WTC11 (cell line): Measurements from ENCODE around the gene ANKRD24.

Experiments
- EMX1 ChIP-seq: fragments of 250-450 bp; sonication (Bioruptor Pico); IDR thresholded peaks from 2 replicates; pipeline ENCODE4 v1.8.0; 2021; ENCODE audit warnings: mild to moderate bottlenecking
- FOXJ3 ChIP-seq: sonication (generic); formaldehyde crosslinking; IDR thresholded peaks from 2 replicates; pipeline ENCODE4 v1.9.0; 2021; ENCODE audit warnings: missing genetic modification reagents, mild to moderate bottlenecking, borderline replicate concordance
- JUN ChIP-seq: sonication (generic); formaldehyde crosslinking; IDR thresholded peaks from 2 replicates; pipeline ENCODE4 v1.8.0; 2023; ENCODE audit warnings: mild to moderate bottlenecking, missing genetic modification reagents
- PREB ChIP-seq: sonication (generic); formaldehyde crosslinking; IDR thresholded peaks from 2 replicates; pipeline ENCODE4 v1.8.1; 2022; ENCODE audit warnings: mild to moderate bottlenecking, missing genetic modification reagents, moderate library complexity, borderline replicate concordance
- ZNF423 ChIP-seq: fragments of 250-450 bp; sonication (Bioruptor Pico); IDR thresholded peaks from 2 replicates; pipeline ENCODE4 v2.1.2; 2022; ENCODE audit warnings: mild to moderate bottlenecking, moderate library complexity
- TF ChIP-seq, protein P1 (sequence below): fragments of 200-600 bp; IDR thresholded peaks from 2 replicates; pipeline ENCODE4 v1.8.0; 2022; ENCODE audit warnings: antibody characterized with exemption
- TF ChIP-seq, protein P2 (sequence below): fragments of 250-450 bp; sonication (Bioruptor Pico); IDR thresholded peaks from 2 replicates; pipeline ENCODE4 v1.9.0; 2021; ENCODE audit warnings: mild to moderate bottlenecking

DNA sequence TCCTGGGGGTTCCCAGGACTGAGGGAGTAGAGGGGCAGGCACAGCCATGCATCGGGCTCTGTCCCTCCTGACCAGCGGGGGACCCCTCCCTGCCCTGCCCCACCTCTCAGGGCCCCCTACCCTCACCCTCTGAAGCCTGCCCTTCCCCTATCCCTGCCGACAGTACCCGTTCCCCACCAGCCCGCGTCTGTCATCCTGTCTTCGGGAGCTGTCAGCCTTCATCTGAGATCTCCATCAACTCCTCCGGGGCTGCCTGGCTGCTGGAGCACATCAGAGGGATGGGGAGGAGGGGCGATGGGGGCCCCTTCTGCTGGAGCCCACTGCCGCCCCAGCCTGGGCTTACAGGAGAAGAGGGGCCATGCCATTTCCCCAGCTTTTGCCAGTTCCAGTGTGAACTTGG is 90.4 kb downstream of the ANKRD24 start:
- TF ChIP-seq, protein P1, sequence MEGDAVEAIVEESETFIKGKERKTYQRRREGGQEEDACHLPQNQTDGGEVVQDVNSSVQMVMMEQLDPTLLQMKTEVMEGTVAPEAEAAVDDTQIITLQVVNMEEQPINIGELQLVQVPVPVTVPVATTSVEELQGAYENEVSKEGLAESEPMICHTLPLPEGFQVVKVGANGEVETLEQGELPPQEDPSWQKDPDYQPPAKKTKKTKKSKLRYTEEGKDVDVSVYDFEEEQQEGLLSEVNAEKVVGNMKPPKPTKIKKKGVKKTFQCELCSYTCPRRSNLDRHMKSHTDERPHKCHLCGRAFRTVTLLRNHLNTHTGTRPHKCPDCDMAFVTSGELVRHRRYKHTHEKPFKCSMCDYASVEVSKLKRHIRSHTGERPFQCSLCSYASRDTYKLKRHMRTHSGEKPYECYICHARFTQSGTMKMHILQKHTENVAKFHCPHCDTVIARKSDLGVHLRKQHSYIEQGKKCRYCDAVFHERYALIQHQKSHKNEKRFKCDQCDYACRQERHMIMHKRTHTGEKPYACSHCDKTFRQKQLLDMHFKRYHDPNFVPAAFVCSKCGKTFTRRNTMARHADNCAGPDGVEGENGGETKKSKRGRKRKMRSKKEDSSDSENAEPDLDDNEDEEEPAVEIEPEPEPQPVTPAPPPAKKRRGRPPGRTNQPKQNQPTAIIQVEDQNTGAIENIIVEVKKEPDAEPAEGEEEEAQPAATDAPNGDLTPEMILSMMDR: no peak
- no peak for TF ChIP-seq PREB (CRISPR knock-in tag)
- no peak for TF ChIP-seq EMX1
- TF ChIP-seq, protein P2, sequence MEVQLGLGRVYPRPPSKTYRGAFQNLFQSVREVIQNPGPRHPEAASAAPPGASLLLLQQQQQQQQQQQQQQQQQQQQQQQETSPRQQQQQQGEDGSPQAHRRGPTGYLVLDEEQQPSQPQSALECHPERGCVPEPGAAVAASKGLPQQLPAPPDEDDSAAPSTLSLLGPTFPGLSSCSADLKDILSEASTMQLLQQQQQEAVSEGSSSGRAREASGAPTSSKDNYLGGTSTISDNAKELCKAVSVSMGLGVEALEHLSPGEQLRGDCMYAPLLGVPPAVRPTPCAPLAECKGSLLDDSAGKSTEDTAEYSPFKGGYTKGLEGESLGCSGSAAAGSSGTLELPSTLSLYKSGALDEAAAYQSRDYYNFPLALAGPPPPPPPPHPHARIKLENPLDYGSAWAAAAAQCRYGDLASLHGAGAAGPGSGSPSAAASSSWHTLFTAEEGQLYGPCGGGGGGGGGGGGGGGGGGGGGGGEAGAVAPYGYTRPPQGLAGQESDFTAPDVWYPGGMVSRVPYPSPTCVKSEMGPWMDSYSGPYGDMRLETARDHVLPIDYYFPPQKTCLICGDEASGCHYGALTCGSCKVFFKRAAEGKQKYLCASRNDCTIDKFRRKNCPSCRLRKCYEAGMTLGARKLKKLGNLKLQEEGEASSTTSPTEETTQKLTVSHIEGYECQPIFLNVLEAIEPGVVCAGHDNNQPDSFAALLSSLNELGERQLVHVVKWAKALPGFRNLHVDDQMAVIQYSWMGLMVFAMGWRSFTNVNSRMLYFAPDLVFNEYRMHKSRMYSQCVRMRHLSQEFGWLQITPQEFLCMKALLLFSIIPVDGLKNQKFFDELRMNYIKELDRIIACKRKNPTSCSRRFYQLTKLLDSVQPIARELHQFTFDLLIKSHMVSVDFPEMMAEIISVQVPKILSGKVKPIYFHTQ (CRISPR knock-in tag): no peak
- no peak for TF ChIP-seq JUN (CRISPR knock-in tag)
- TF ChIP-seq ZNF423: no peak
- TF ChIP-seq FOXJ3 (CRISPR knock-in tag): no peak
